ENCODE results near the gene OTUD4.
"Not testable (repeated sequence)": the region's sequence is repeated elsewhere in the genome, so short reads cannot be mapped to it uniquely, and the experiment has no call there.

Gene OTUD4

DNA sequence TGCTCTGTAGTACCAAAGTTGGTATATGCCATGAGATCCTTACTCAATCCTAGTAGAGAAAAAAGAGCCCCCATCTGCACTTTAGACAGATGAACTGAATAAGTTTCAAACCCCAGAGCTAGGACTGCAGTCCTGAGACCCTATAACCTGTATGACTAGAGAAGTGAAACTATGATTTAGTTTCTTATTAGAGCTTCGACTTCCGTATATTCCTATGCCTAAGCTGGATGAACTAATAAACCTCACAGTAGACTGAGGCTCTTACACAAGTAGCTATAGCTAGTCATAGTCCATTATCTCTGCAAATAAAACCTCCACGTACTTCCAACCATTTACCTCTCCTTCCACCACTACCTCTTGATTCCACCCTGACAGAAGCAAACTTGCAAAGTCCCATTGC lies 6.3 kb upstream of the OTUD4 start:
- no peaks in the 10 kb centered on the region for H3K27me3 Mint-ChIP-seq
- DNase-seq (no peak), ATAC-seq (no peak)
- H3K4me3 Mint-ChIP-seq: no peak overlapping the region
- no peaks in the 10 kb centered on the region for H3K9me3 Mint-ChIP-seq
- H3K27ac Mint-ChIP-seq: no peak overlapping the region
- peaks cover 5% of the 10 kb centered on the region for H3K4me1 Mint-ChIP-seq

DNA sequence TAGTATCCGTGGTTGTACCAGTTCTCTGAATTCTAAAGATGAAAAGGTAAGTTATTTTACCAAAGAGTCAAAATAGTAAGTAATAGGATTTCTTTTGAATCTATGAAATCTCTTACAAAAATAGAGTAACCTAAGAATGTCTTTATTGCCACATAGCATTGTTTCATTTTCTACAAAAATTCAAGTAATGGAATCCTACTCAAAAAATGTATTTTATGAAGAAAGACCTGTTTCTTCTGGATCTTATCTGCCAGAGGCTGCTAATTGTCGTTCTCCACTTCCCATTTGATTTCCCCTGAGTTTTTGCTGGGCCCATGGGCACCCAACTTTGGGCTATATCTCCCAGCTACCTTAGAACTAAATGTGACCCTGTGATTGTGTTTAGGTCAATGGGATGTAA lies 3.2 kb upstream of the OTUD4 start:
- Mint-ChIP-seq H3K4me1 (peaks cover 12% of the 10 kb centered on the region), H3K27ac (no peak overlapping the region), H3K9me3 (no peaks in the 10 kb centered on the region), H3K4me3 (no peak overlapping the region), H3K27me3 (no peaks in the 10 kb centered on the region)
- DNase-seq: no peak
- no peak for ATAC-seq

DNA sequence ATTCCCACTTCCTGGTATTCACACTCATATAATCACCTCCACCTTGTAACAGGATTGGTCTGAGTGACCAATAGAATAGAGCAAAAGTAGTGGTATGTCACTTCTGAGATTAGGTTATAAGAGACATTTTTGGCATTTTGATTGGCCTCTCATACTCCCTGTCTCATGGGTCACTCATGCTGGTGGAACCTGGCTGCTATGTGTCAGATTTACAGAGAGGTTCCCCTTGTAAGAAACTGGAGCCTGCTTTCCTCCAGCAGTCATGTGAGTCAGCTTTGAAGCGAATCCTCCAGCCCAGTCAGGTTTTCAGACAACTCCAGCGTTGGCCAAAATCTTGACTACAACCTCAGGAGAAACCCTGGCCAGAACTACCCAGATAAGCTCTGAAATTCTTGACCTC lies 2.6 kb upstream of the OTUD4 start:
- DNase-seq (no peak), ATAC-seq (no peak)
- Mint-ChIP-seq H3K27me3 (no peaks in the 10 kb centered on the region), H3K27ac (no peak overlapping the region), H3K9me3 (no peaks in the 10 kb centered on the region), H3K4me1 (peaks cover 12% of the 10 kb centered on the region), H3K4me3 (no peak overlapping the region)

DNA sequence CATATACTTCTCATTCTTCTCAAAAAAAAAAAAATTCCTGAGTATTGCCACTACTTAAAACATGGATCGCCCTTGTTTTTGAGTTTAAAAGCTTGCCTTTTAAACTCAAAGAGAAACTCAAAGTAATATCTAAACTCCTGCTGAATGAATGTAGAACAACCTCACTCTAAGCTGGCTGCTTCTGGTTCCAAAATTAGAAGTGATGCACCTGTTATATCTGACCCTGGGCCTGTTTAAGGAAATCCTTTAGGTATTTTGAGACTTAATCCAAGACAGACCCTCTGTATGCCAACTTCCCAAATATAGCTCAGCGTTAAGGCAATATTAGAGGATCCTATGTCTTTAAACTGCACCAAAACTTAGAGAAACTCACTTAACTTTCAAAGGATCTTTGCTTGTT lies 1.8 kb upstream of the OTUD4 start:
- no peak for ATAC-seq
- peak overlapping the region in 1 of 2 donors; percentile 50 for H3K4me3 Mint-ChIP-seq

DNA sequence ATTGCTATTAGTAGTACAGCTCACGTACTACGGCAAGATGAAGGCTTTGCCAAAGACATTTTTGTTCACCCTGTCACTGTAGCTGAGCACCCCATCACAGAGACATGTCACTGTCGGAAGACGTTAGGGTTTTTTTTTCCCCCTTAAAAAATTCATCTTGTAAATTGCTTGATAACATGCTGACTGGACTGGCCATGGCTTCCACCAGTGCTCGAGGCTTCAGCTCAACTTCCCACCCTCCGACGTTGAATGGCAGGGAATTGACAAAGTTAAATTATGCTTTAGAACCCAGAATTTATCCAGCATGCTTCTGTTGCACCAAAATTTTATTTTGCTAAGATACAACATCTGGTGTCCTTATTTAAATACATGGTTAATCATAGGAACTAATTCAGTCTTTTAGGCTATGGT lies 707 bp upstream of the OTUD4 start:
- ATAC-seq (no peak), DNase-seq (no peak)
- Mint-ChIP-seq H3K4me1 (peaks cover 18% of the 10 kb centered on the region), H3K27me3 (no peaks in the 10 kb centered on the region), H3K27ac (peak overlapping the region; percentile 91 to 96), H3K4me3 (peak overlapping the region; percentile 86 to 87), H3K9me3 (no peaks in the 10 kb centered on the region)

More for the DNA sequence above, 1.8 kb upstream of the OTUD4 start:
- Mint-ChIP-seq H3K27me3 (no peaks in the 10 kb centered on the region), H3K27ac (no peak overlapping the region), H3K9me3 (no peaks in the 10 kb centered on the region), H3K4me1 (peaks cover 12% of the 10 kb centered on the region)
- no peak for DNase-seq

DNA sequence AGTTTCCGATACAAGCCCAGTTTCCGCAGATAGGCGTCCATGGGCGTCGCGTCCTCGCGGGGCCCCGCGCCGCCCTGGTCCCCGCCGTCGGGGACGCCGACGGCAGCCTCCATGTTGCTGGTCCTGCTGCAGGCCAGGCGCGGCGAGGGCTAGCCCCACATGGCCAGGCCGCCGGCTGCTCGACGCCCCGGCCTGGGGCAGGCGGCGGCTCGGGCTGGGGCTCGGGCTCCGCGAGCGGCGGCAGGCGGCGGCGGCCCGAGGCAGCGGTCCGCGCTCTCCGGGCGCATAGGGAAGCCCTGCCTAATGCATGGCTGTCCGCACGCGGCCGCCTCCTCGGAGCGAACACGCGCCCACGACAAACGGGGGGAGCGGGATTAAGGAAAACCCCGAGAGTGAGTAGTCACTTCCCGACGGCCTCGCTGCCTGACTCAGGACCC lies 510 bp downstream of the OTUD4 start:
- not testable (repeated sequence) for H3K9me3 Mint-ChIP-seq, DNase-seq, H3K27me3 Mint-ChIP-seq, ATAC-seq
- H3K4me1 Mint-ChIP-seq: peaks cover 30% of the 10 kb centered on the region
- H3K4me3 Mint-ChIP-seq: peak overlapping the region; percentile 86 to 95
- H3K27ac Mint-ChIP-seq: peak overlapping the region; percentile 83 to 96

DNA sequence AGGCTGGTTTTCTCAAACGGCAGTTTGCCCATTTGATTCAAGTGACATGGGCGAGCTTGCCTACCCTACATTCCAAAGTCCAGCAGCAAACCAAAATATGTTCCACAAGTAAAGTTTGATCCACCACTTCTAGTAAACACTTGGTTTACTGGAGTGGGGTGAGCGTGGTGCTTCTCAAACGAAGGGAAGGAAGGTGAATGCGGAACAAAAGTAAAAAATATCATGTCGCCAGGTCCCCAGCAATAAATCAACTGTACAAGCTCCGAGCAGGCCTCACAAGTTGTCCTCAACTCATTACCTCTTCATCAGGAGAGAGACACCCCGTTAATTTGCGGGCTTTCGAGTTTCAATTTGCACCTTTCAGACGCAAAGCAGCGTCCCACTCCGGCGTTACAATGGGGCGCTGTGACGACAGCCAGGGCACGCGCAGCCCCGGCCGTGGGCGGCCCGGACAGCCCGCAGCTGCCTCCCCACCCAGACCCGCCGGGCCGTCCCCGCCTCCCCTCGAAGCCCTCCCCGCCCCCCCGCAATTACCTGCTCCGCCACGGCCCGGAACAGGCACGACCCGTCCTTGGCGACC lies 1.0 kb downstream of the OTUD4 start:
- Mint-ChIP-seq H3K27ac (peak overlapping the region; percentile 77 to 98), H3K9me3 (no peaks in the 10 kb centered on the region), H3K4me3 (peak overlapping the region; percentile 83 to 95), H3K4me1 (peaks cover 35% of the 10 kb centered on the region), H3K27me3 (no peaks in the 10 kb centered on the region)
- DNase-seq (peak; percentile 80 to 88), ATAC-seq (peak; percentile 60)

DNA sequence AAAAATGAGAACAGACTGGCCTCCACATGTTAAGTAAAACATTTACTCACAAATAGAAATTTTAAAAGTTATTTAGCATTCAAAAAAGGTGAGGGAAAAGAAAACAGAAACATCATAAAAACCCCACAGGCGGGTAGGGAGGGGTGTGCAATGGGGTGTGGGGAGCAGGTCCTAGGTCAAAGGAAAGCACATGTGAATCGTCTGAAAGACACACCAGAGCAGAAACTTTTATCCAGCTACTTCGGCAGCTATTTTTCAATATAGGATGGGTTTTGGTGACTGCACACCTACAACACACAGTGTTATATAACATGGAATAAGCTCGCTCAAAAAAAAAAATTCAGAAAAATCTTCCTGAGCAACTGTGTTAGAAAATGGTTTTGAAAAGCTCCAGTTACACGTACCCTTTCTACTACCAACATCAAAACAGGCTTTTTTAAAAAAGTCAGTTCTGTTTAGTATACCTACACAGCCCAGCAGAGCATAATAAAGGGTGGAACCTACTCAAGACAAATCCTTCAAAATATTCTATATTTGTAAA lies 1.6 kb downstream of the OTUD4 start:
- ATAC-seq: no peak
- peak; percentile 8 to 19 for DNase-seq
- no peaks in the 10 kb centered on the region for H3K9me3 Mint-ChIP-seq
- H3K27ac Mint-ChIP-seq: peak overlapping the region; percentile 77 to 98
- H3K4me3 Mint-ChIP-seq: peak overlapping the region; percentile 83 to 95
- peaks cover 40% of the 10 kb centered on the region for H3K4me1 Mint-ChIP-seq
- no peaks in the 10 kb centered on the region for H3K27me3 Mint-ChIP-seq

DNA sequence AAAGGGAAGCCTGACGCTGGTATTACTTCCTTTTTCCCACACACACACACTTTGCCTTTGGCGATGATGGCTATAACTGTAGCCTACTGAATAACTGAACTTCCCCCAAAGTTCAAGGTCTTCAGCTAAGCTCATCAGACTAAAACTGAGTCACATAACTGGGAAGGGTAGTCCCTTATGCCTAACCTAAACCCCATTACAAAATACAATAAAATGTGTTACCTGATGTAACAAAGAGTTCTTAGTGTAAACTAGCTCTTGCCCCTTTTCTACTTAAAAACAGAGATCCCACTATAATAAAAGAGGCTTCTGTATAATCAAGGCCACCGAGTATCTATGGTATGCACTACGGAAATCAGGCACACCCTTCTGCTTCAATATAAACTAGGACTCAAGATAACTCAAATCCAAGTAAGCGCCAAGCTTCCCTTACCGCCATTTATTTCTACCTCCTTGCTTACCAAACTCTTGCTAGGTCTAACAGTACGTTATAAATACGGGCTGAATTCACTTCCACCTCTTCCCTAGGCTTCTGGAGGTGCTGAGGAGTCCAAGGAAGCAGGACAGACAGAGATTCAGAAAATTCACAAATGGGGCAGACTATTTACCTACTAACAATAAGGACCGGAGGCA lies 2.4 kb downstream of the OTUD4 start:
- DNase-seq (no peak), ATAC-seq (no peak)
- peak overlapping the region; percentile 83 to 95 for H3K4me3 Mint-ChIP-seq
- peak overlapping the region; percentile 77 to 98 for H3K27ac Mint-ChIP-seq
- no peaks in the 10 kb centered on the region for H3K27me3 Mint-ChIP-seq
- peaks cover 47% of the 10 kb centered on the region for H3K4me1 Mint-ChIP-seq
- H3K9me3 Mint-ChIP-seq: no peaks in the 10 kb centered on the region

DNA sequence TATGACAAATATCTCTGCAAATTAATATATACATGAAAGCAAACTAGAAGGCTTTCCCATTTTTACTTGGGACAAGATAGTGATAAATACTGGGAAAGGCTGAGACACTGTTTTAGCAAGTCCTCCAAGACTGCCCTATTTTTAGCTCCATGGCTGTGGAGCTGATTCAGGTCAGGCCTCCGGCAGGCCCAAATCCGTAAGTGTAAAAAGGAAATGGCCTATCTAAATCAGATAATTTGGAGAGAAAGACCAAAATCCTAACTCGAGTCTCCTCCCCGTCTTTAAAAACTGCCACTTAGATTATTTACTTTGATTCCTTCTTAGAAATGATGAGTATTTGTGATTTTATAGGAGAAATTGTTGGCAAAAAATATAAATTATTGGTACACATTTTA lies 2.9 kb downstream of the OTUD4 start:
- H3K27me3 Mint-ChIP-seq: no peaks in the 10 kb centered on the region
- no peak for DNase-seq
- peak overlapping the region; percentile 77 to 98 for H3K27ac Mint-ChIP-seq
- H3K9me3 Mint-ChIP-seq: no peaks in the 10 kb centered on the region
- H3K4me1 Mint-ChIP-seq: peaks cover 51% of the 10 kb centered on the region
- H3K4me3 Mint-ChIP-seq: peak overlapping the region; percentile 83 to 95
- ATAC-seq: no peak

DNA sequence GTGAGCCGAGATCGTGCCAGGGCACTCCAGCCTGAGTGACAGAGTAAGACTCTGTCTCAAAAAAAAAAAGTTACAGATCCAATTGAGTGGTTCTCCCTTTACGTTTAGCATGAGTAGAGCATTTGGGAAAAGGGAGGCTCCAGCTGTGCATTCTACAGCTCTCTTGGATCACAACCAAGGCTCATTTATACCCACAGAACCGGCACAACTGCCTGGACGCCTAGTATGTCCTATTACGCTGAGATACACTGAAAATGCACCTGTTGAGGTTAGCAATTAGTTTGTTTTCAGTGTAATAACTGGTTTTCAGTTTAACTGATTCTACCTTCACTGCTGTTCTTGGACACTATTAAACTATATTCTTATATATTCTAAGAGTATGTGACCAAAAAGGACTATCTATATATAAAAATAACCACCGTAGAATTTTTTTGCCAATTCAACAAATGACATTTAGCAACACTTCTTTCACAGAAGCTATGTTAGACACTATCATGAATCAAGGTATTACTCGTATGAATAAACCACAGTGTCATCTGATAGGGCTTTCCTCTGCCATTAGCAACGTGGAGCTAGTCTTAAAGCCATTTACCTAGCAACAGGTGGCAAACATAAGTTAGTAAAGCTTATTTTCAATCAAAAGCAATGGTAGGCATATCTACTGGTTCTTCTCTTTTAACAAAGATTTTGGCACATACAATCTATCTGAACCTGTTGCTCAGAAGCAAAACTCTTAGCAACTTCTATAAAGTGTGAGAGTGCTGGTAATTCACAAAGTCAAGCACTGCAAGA lies 3.6 kb downstream of the OTUD4 start:
- H3K4me1 Mint-ChIP-seq: peaks cover 49% of the 10 kb centered on the region
- H3K4me3 Mint-ChIP-seq: peak overlapping the region; percentile 83 to 95
- H3K27me3 Mint-ChIP-seq: no peaks in the 10 kb centered on the region
- H3K9me3 Mint-ChIP-seq: no peaks in the 10 kb centered on the region
- no peak for DNase-seq
- peak overlapping the region in 1 of 2 donors; percentile 98 for H3K27ac Mint-ChIP-seq
- ATAC-seq: no peak

DNA sequence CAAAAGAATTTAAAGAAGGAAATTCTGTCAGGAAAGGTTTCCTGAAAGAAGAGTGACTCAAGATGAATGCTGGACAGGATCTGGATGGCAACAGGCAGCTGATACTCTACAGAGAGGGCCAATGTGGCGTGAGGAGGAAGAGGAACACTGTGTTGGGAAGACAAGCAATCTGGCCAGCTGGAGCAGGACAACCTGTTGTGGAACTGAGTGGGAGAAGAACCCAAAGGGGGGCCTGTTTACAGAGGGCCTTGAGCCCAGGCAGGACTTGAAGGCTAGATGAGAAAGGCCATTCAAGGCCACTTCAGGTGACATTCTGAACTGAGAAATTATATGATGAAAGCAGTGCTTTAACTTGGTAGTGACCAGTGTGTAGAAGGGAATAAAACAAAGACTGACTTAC lies 8.5 kb downstream of the OTUD4 start:
- peaks cover 68% of the 10 kb centered on the region for H3K4me1 Mint-ChIP-seq
- no peak overlapping the region for H3K4me3 Mint-ChIP-seq
- no peaks in the 10 kb centered on the region for H3K9me3 Mint-ChIP-seq

DNA sequence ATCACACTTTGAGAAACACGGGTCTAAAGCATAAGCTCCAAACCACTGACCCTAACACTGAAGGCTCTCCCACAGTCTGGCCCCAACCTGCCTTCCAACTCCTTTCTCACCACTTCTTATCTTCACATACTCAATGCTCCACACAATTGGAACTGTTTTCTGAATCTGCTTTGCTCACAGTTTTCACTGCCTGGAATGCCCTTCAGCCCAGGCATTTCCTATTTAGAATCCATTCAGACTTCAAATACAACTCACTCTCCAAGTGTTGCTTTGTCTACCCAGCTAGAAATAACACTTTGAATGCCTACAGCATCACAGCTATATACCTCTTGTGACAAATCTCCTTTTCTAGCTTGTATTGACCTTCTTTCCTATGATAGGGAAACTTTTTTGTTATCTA lies 10.2 kb downstream of the OTUD4 start:
- ATAC-seq: no peak
- H3K27me3 Mint-ChIP-seq: no peaks in the 10 kb centered on the region
- no peak overlapping the region for H3K4me3 Mint-ChIP-seq
- H3K9me3 Mint-ChIP-seq: no peaks in the 10 kb centered on the region
- H3K27ac Mint-ChIP-seq: peak overlapping the region in 1 of 2 donors; percentile 85
- no peak for DNase-seq
- peaks cover 53% of the 10 kb centered on the region for H3K4me1 Mint-ChIP-seq

More for the DNA sequence above, 8.5 kb downstream of the OTUD4 start:
- no peaks in the 10 kb centered on the region for H3K27me3 Mint-ChIP-seq
- DNase-seq (no peak), ATAC-seq (no peak)
- no peak overlapping the region for H3K27ac Mint-ChIP-seq

DNA sequence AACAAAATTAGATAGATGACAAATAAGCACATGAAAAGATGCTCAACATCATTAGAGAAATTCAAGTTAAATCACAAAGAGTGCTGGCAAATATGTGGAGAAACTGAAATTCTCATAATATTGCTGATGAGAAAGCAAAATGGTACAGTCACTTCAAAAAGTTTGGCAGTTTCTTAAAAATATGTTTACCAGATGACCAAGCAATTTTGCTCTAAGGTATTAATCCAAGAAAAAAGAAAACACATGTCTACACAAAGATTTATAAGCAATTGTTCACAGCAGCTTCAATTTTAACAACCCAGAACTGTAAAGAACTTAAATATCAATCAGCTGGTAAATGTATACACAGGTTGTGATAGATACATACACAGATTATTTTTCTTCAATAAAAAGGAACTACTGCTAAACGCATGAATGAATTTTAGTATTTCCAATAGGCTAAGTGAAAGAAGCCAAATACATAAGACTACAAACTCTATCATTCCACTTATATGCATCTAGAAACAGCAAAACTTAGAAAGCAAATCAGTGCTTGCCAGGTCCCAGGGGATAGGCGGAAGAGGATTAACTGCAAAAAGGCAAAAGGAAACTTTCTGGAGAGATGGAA lies 11.7 kb downstream of the OTUD4 start:
- Mint-ChIP-seq H3K4me1 (peaks cover 39% of the 10 kb centered on the region), H3K4me3 (no peak overlapping the region), H3K27me3 (no peaks in the 10 kb centered on the region), H3K9me3 (no peaks in the 10 kb centered on the region), H3K27ac (no peak overlapping the region)
- ATAC-seq (no peak), DNase-seq (no peak)

DNA sequence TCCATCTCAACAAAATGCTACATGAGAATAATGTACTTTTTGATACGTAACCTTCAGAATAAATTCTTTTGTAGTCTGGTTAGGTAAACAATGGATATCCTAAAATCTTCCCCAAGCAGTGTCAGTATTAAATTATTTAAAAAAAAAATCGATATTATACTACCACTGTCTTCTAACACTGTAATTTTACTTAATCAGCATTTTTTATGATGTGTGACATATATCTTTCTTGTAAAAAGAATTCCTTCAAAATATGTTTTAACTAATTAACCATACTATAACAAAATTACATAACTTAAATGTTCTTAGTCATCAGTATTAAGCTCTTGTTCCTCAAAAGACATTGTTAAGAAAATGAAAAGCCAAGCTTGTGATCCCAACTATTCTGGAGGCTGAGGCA lies 12.5 kb downstream of the OTUD4 start:
- Mint-ChIP-seq H3K4me3 (no peak overlapping the region), H3K27me3 (no peaks in the 10 kb centered on the region), H3K9me3 (no peaks in the 10 kb centered on the region), H3K4me1 (peaks cover 32% of the 10 kb centered on the region), H3K27ac (no peak overlapping the region)
- no peak for ATAC-seq
- no peak for DNase-seq

Measured in stimulated activated naive CD8-positive, alpha-beta T cell treated with anti-CD3 and anti-CD28 coated beads, Interleukin-15, amount 100 ng/mL, for 72 hours (primary cell).